GM18868 (cell line): ENCODE measurements around the gene CCDC8.

Experiments
- ATAC-seq: cut with Tn5 transposase; IDR thresholded peaks from one replicate; pipeline ENCODE4 v1.9.1; 2021; ENCODE audit warnings: mild to moderate bottlenecking, moderate library complexity; ENCODE audit not compliant: unreplicated experiment

CCDC8 gene

DNA sequence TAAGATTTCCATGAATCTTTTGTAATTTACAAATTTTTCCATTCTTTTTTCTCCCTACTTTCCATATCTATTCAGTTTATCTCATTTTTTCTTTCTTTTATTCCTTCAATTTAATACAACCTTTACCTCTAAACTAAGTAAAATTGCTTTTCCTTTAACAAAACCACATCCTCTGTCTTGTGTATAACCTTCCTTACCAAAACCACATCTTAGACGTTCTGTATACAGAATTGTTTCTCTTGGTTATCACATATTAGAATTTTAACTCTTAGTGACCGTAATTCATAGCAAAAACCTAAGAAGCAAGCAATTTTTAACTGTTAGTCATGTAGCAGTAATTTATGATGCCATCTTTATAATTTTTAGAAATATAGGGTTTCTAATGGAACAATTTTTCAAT is 51.4 kb downstream of the CCDC8 start:
- ATAC-seq: no peak
